Caco-2 (cell line): ENCODE measurements around the gene NAGLU. TPM values are rescaled to one million over a fixed set of nuclear protein-coding genes. Genes with fewer than 3 reads are reported as not detected.

Experiments
- BruUV-seq: library from RNA; stranded (reverse); fragments of 400-500 nt; replicated peaks from 2 replicates; lab custom pipeline; 2021; lab: Mats Ljungman, UMichigan
- CTCF ChIA-PET: fragments of 300-600 bp; sonication (Branson Sonifier 250); formaldehyde crosslinking; loops from one replicate; lab custom pipeline; 2022; ENCODE audit warnings: antibody characterized with exemption; lab: Charles Lee
- POLR2A ChIA-PET: fragments of 300-600 bp; sonication (Branson Sonifier 250); formaldehyde crosslinking; loops from one replicate; lab custom pipeline; 2022; ENCODE audit warnings: antibody characterized with exemption; lab: Charles Lee
- DNase-seq, 2 experiments: peaks; one replicate each; pipeline versions ENCODE4 v3.0.0 to v3.0.0-alpha.2; 2020 to 2022
- H3K27me3 ChIP-seq: replicated peaks from 2 replicates; pipeline ENCODE4 v1.6.0; 2011; ENCODE audit warnings: low read length; ENCODE audit not compliant: control insufficient read depth, insufficient read depth
- H3K36me3 ChIP-seq: 2 replicates; pipeline ENCODE4 v1.5.1; 2011; ENCODE audit warnings: low read length; ENCODE audit not compliant: control insufficient read depth, insufficient read depth
- H3K4me1 ChIP-seq: fragments of 250-450 bp; sonication (Bioruptor Pico); 2 replicates; pipeline ENCODE4 v1.5.1; 2020; ENCODE audit warnings: mild to moderate bottlenecking
- H3K4me3 ChIP-seq: 2 replicates; pipeline ENCODE4 v1.5.1; 2011; ENCODE audit warnings: low read depth, mild to moderate bottlenecking, control low read depth, low read length
- H3K9me3 ChIP-seq: fragments of 250-450 bp; sonication (Bioruptor Pico); 2 replicates; pipeline ENCODE4 v1.5.1; 2020; ENCODE audit warnings: mild to moderate bottlenecking, moderate library complexity
- H3K27ac Mint-ChIP-seq: one replicate; pipeline ENCODE4 v1.8.0; 2022; ENCODE audit warnings: mixed read lengths; ENCODE audit not compliant: unreplicated experiment
- H3K27me3 Mint-ChIP-seq: one replicate; pipeline ENCODE4 v1.8.0; 2022; ENCODE audit warnings: mixed read lengths; ENCODE audit not compliant: insufficient read depth, unreplicated experiment
- H3K36me3 Mint-ChIP-seq: one replicate; pipeline ENCODE4 v1.8.0; 2022; ENCODE audit warnings: mild to moderate bottlenecking, mixed read lengths; ENCODE audit not compliant: insufficient read depth, unreplicated experiment
- H3K4me1 Mint-ChIP-seq: one replicate; pipeline ENCODE4 v1.8.0; 2022; ENCODE audit warnings: low read depth, mixed read lengths; ENCODE audit not compliant: unreplicated experiment
- H3K4me3 Mint-ChIP-seq: one replicate; pipeline ENCODE4 v1.8.0; 2022; ENCODE audit warnings: mild to moderate bottlenecking, moderate library complexity, mixed read lengths; ENCODE audit not compliant: unreplicated experiment
- H3K9me3 Mint-ChIP-seq: one replicate; pipeline ENCODE4 v1.8.0; 2022; ENCODE audit warnings: mixed read lengths; ENCODE audit not compliant: unreplicated experiment
- CTCF ChIP-seq, 2 experiments: fragments of 200-600 bp in 1 of 2; IDR thresholded peaks; 1 replicate in 1 of 2; 2 replicates in 1 of 2; pipeline versions ENCODE4 v1.5.1 to v1.8.0; 2011 to 2022; ENCODE audit warnings: antibody characterized with exemption in 1 of 2, control low read depth in 1 of 2, inconsistent platforms in 1 of 2, low read depth in 1 of 2, low read length in 1 of 2, mild to moderate bottlenecking in 1 of 2, moderate library complexity in 1 of 2; ENCODE audit not compliant: insufficient read depth in 1 of 2, severe bottlenecking in 1 of 2, unreplicated experiment in 1 of 2
- intact Hi-C: fragments of 100-400 bp; cut with micrococcal nuclease; formaldehyde crosslinking; loops from one replicate; pipeline ENCODE4 v1.10.0; 2022; ENCODE audit not compliant: unreplicated experiment
- total RNA-seq: library from RNA; stranded (reverse); gene quantifications from 2 replicates; pipeline ENCODE4 v1.2.3, GENCODE V29; 2022

The NAGLU gene
- total RNA-seq, 1 experiment from 2014 or later: 28.7 TPM

- DNase-seq: no peak
- ChIA-PET CTCF (interaction anchor here (0.6 kb wide), 1 partner anchor 82 kb away, joined by 4 read pairs; no protein-coding TSS in a partner anchor), POLR2A (no interaction called here)
Measured at GRCh38 chr17:42512733-42513251, 23.2 kb upstream of the NAGLU start.

GRCh38 chr17:42513686-42514085 is 22.4 kb upstream of the NAGLU start:
- Mint-ChIP-seq H3K27ac (peak overlapping the region; percentile 28), H3K36me3 (peaks cover 44% of the 10 kb centered on the region), H3K4me1 (peaks cover 9% of the 10 kb centered on the region), H3K9me3 (no peaks in the 10 kb centered on the region), H3K4me3 (no peak overlapping the region), H3K27me3 (no peaks in the 10 kb centered on the region)
- Histone ChIP-seq H3K27me3 (no peaks in the 10 kb centered on the region), H3K9me3 (no peaks in the 10 kb centered on the region), H3K4me3 (no peak overlapping the region), H3K4me1 (peaks cover 12% of the 10 kb centered on the region), H3K36me3 (peaks cover 6% of the 10 kb centered on the region)
- no peak for DNase-seq
- intact Hi-C loops: loop anchor here (10.0 kb wide), 1 partner anchor 49 kb away; no protein-coding TSS in a partner anchor
- no peak for TF ChIP-seq CTCF (IDR thresholded peaks at IDR 0.05; ENCODE audit: insufficient read depth in 1 of 2, low read depth in 1 of 2, low read length in 1 of 2, severe bottlenecking in 1 of 2, unreplicated experiment in 1 of 2)
- no TSS peak for BruUV-seq
- CTCF ChIA-PET: interaction anchor here (0.6 kb wide), 1 partner anchor 83 kb away, joined by 4 read pairs; no protein-coding TSS in a partner anchor
- POLR2A ChIA-PET: no interaction called here

More at GRCh38 chr17:42512733-42513251, 23.2 kb upstream of the NAGLU start:
- Mint-ChIP-seq H3K36me3 (peaks cover 44% of the 10 kb centered on the region), H3K4me3 (no peak overlapping the region), H3K27ac (no peak overlapping the region), H3K4me1 (no peaks in the 10 kb centered on the region), H3K9me3 (no peaks in the 10 kb centered on the region), H3K27me3 (no peaks in the 10 kb centered on the region)
- Histone ChIP-seq H3K4me1 (peaks cover 3% of the 10 kb centered on the region), H3K4me3 (no peak overlapping the region), H3K9me3 (no peaks in the 10 kb centered on the region), H3K36me3 (peaks cover 7% of the 10 kb centered on the region), H3K27me3 (no peaks in the 10 kb centered on the region)
- no peak for TF ChIP-seq CTCF (IDR thresholded peaks at IDR 0.05; ENCODE audit: insufficient read depth in 1 of 2, low read depth in 1 of 2, low read length in 1 of 2, severe bottlenecking in 1 of 2, unreplicated experiment in 1 of 2)
- BruUV-seq: no TSS peak
- intact Hi-C loops: loop anchor here (10.0 kb wide), 1 partner anchor 48 kb away; no protein-coding TSS in a partner anchor

- intact Hi-C loops: loop anchor here (10.0 kb wide), 1 partner anchor 49 kb away; no protein-coding TSS in a partner anchor
- H3K27ac Mint-ChIP-seq: no peak overlapping the region
- POLR2A ChIA-PET: interaction anchor here (0.5 kb wide), 1 partner anchor 174 kb away, joined by 4 read pairs; no protein-coding TSS in a partner anchor
- peaks cover 18% of the 10 kb centered on the region for H3K4me1 ChIP-seq
- peaks cover 4% of the 10 kb centered on the region for H3K36me3 ChIP-seq
- H3K9me3 ChIP-seq: no peaks in the 10 kb centered on the region
- H3K36me3 Mint-ChIP-seq: peaks cover 42% of the 10 kb centered on the region
- H3K27me3 ChIP-seq: no peaks in the 10 kb centered on the region
- CTCF ChIA-PET: interaction anchor here (0.7 to 1.2 kb wide), 2 partner anchors 78 to 91 kb away, joined by 3 to 6 read pairs; partner anchors contain the start of gene CAVIN1
- no peaks in the 10 kb centered on the region for H3K27me3 Mint-ChIP-seq
- DNase-seq: no peak
- no peak overlapping the region for H3K4me3 ChIP-seq
- no peak overlapping the region for H3K4me3 Mint-ChIP-seq
- no TSS peak for BruUV-seq
- no peak for TF ChIP-seq CTCF (IDR thresholded peaks at IDR 0.05; ENCODE audit: insufficient read depth in 1 of 2, low read depth in 1 of 2, low read length in 1 of 2, severe bottlenecking in 1 of 2, unreplicated experiment in 1 of 2)
- peaks cover 14% of the 10 kb centered on the region for H3K4me1 Mint-ChIP-seq
- H3K9me3 Mint-ChIP-seq: no peaks in the 10 kb centered on the region
Measured at GRCh38 chr17:42514279-42514678, 21.8 kb upstream of the NAGLU start.
